ENCODE results near the gene IGFL1.

DNA sequence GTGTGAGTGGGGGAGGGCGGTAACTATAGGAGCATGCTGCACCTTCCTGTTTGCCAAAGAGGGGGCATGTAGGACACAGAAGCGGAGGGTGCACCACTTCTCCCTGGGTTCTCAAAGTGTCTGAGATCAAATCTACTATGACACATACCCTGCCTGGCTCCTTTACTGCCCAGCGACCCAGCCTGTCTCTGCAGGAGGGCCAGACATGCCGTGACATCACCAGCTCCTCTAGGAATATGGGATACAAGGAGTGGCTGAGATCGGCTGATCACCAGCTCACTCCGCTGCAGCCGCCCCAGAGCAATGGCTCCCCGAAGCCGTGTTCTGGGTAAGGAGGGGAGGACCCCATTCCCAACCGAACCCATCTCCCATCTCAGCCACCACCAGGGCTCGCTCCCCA is 16.4 kb upstream of the IGFL1 start:
- TF ChIP-seq CTCF (IDR thresholded peaks at IDR 0.05; ENCODE audit: insufficient read depth, low read depth, low read length) (no peak), EZH2 (IDR thresholded peaks at IDR 0.05; ENCODE audit: insufficient read depth, low read length) (no peak)

All from astrocyte (in vitro differentiated cells and primary cell).